ENCODE measurements around the gene MED31.

DNA sequence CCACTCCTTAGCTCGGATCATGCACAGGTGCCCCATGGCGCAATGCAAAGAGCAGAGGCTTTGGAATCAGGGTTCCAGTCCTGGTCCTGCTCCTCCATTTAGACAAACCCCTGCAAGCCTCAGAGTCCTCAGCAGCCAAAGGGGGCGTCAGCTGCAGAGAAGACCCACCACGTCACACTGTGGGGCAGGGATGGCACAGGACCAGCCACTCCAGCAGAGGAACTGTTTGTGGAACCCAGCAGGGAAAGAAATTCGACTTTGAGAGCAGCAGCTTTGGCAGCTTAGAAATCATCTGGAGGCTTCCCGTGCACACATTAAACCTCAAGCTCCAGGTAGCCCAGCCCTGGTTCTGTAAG is 25.4 kb upstream of the MED31 start:
- TF ChIP-seq ZFX (IDR thresholded peaks at IDR 0.05): no peak
- TF ChIP-seq, protein P1, sequence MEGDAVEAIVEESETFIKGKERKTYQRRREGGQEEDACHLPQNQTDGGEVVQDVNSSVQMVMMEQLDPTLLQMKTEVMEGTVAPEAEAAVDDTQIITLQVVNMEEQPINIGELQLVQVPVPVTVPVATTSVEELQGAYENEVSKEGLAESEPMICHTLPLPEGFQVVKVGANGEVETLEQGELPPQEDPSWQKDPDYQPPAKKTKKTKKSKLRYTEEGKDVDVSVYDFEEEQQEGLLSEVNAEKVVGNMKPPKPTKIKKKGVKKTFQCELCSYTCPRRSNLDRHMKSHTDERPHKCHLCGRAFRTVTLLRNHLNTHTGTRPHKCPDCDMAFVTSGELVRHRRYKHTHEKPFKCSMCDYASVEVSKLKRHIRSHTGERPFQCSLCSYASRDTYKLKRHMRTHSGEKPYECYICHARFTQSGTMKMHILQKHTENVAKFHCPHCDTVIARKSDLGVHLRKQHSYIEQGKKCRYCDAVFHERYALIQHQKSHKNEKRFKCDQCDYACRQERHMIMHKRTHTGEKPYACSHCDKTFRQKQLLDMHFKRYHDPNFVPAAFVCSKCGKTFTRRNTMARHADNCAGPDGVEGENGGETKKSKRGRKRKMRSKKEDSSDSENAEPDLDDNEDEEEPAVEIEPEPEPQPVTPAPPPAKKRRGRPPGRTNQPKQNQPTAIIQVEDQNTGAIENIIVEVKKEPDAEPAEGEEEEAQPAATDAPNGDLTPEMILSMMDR (conservative IDR thresholded peaks at IDR 0.05): no peak
